PC-9 (cell line): ENCODE measurements around the gene ARPC4.

Experiments used
- CTCF ChIP-seq: fragments of 200-600 bp; sonication (generic); conservative IDR thresholded peaks from 2 replicates; pipeline ENCODE4 v1.6.1; 2017; ENCODE audit warnings: mixed run types, antibody characterized with exemption, mild to moderate bottlenecking, moderate library complexity
- EZH2 ChIP-seq: fragments of 200-600 bp; sonication (generic); IDR thresholded peaks from 2 replicates; pipeline ENCODE4 v1.8.0; 2017; ENCODE audit warnings: antibody characterized with exemption, low read depth

- TF ChIP-seq CTCF (no peak), EZH2 (no peak)
Observed at GRCh38 chr3:9744162-9744561, 48.7 kb upstream of the ARPC4 start.
